Osteocyte (in vitro differentiated cells): ENCODE measurements around the gene ZNRF3. TPM values are rescaled to one million over a fixed set of nuclear protein-coding genes. Genes with fewer than 3 reads are reported as not detected.
A peak's percentile ranks its signal among the peaks of the same experiment; 100 is the strongest.

Source experiments
- DNase-seq: peaks from one replicate; pipeline ENCODE4 v3.0.0; 2021; ENCODE audit warnings: mixed read lengths; ENCODE audit not compliant: unreplicated experiment; ENCODE audit errors: extremely low spot score
- H3K27ac Mint-ChIP-seq: one replicate; pipeline ENCODE4 v1.8.0; 2021; ENCODE audit warnings: mild to moderate bottlenecking, mixed read lengths; ENCODE audit not compliant: unreplicated experiment
- H3K27me3 Mint-ChIP-seq: one replicate; pipeline ENCODE4 v1.8.0; 2021; ENCODE audit warnings: mixed read lengths; ENCODE audit not compliant: unreplicated experiment
- H3K36me3 Mint-ChIP-seq: one replicate; pipeline ENCODE4 v1.8.0; 2021; ENCODE audit warnings: mixed read lengths; ENCODE audit not compliant: unreplicated experiment
- H3K4me1 Mint-ChIP-seq: one replicate; pipeline ENCODE4 v1.8.0; 2021; ENCODE audit warnings: mixed read lengths; ENCODE audit not compliant: unreplicated experiment
- H3K4me3 Mint-ChIP-seq: one replicate; pipeline ENCODE4 v1.8.0; 2021; ENCODE audit warnings: mild to moderate bottlenecking, moderate library complexity, mixed read lengths; ENCODE audit not compliant: unreplicated experiment
- H3K9me3 Mint-ChIP-seq: one replicate; pipeline ENCODE4 v1.8.0; 2021; ENCODE audit warnings: mixed read lengths; ENCODE audit not compliant: unreplicated experiment
- CTCF ChIP-seq: fragments of 200-600 bp; sonication (generic); IDR thresholded peaks from 2 replicates; pipeline ENCODE4 v1.5.0; 2021; ENCODE audit warnings: antibody characterized with exemption, mild to moderate bottlenecking, moderate library complexity
- total RNA-seq: library from RNA; stranded (reverse); gene quantifications from 2 replicates; pipeline ENCODE4 v1.2.1, GENCODE V29; 2021

ZNRF3 gene
- total RNA-seq, 1 donor from 2014 or later: 6.4 TPM

- no peak for DNase-seq
- Mint-ChIP-seq H3K9me3 (no peaks in the 10 kb centered on the region), H3K36me3 (no peaks in the 10 kb centered on the region), H3K27ac (peak overlapping the region; percentile 8), H3K27me3 (no peaks in the 10 kb centered on the region), H3K4me1 (peaks cover 29% of the 10 kb centered on the region), H3K4me3 (no peak overlapping the region)
- no peak for TF ChIP-seq CTCF
Observed at GRCh38 chr22:28918550-28919271, 35.3 kb downstream of the ZNRF3 start.

- peaks cover 31% of the 10 kb centered on the region for H3K4me1 Mint-ChIP-seq
- no peak for DNase-seq
- H3K27ac Mint-ChIP-seq: no peak overlapping the region
- TF ChIP-seq CTCF: no peak
- H3K36me3 Mint-ChIP-seq: no peaks in the 10 kb centered on the region
- no peaks in the 10 kb centered on the region for H3K9me3 Mint-ChIP-seq
- H3K27me3 Mint-ChIP-seq: no peaks in the 10 kb centered on the region
- no peak overlapping the region for H3K4me3 Mint-ChIP-seq
Observed at GRCh38 chr22:28920757-28921584, 37.6 kb downstream of the ZNRF3 start.

GRCh38 chr22:28921585-28921879, 38.2 kb downstream of the ZNRF3 start:
- TF ChIP-seq CTCF: no peak
- Mint-ChIP-seq H3K9me3 (no peaks in the 10 kb centered on the region), H3K27ac (no peak overlapping the region), H3K27me3 (no peaks in the 10 kb centered on the region), H3K4me1 (peaks cover 31% of the 10 kb centered on the region), H3K36me3 (no peaks in the 10 kb centered on the region), H3K4me3 (no peak overlapping the region)
- no peak for DNase-seq

- peaks cover 26% of the 10 kb centered on the region for H3K4me1 Mint-ChIP-seq
- H3K27ac Mint-ChIP-seq: no peak overlapping the region
- no peak overlapping the region for H3K4me3 Mint-ChIP-seq
Observed at GRCh38 chr22:28922540-28923244, 39.3 kb downstream of the ZNRF3 start.

More at GRCh38 chr22:28922540-28923244, 39.3 kb downstream of the ZNRF3 start:
- DNase-seq: no peak
- no peak for TF ChIP-seq CTCF
- Mint-ChIP-seq H3K9me3 (no peaks in the 10 kb centered on the region), H3K27me3 (no peaks in the 10 kb centered on the region), H3K36me3 (no peaks in the 10 kb centered on the region)
